ENCODE measurements around the gene NOTUM.

DNA sequence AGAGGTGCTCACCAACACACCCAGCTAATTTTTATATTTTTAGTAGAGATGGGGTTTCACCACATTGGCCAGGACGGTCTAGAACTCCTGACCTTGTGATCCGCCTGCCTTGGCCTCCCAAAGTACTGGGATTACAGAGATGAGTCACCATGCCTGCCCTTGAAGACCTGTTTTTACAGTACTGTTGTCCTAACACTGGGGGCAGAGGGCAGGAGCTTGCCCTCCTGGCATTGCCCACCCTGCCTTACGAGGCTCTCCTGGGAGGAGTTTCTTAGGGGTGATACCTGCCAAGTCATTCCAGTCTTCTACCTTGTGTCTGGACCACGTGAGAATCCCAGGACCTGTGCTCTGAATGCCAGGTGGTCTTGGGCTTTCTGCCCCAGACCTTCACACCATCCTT is 19.1 kb upstream of the NOTUM start:
- TF ChIP-seq, protein P1, sequence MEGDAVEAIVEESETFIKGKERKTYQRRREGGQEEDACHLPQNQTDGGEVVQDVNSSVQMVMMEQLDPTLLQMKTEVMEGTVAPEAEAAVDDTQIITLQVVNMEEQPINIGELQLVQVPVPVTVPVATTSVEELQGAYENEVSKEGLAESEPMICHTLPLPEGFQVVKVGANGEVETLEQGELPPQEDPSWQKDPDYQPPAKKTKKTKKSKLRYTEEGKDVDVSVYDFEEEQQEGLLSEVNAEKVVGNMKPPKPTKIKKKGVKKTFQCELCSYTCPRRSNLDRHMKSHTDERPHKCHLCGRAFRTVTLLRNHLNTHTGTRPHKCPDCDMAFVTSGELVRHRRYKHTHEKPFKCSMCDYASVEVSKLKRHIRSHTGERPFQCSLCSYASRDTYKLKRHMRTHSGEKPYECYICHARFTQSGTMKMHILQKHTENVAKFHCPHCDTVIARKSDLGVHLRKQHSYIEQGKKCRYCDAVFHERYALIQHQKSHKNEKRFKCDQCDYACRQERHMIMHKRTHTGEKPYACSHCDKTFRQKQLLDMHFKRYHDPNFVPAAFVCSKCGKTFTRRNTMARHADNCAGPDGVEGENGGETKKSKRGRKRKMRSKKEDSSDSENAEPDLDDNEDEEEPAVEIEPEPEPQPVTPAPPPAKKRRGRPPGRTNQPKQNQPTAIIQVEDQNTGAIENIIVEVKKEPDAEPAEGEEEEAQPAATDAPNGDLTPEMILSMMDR (IDR thresholded peaks at IDR 0.05), result no peak
- no peak for TF ChIP-seq POLR2A (IDR thresholded peaks at IDR 0.05)
